ENCODE results near the gene RAPGEF1. TPM values are rescaled to one million over a fixed set of nuclear protein-coding genes. Genes with fewer than 3 reads are reported as not detected.

RAPGEF1 gene
- total RNA-seq, 4 donors from 2014 or later = 13.1 to 73.7 (median 26.2) TPM

- H3K27me3 ChIP-seq = no peaks in the 10 kb centered on the region
- H3K27ac ChIP-seq = no peak overlapping the region
Observed at GRCh38 chr9:131625790-131626670, 113.8 kb downstream of the RAPGEF1 start.

GRCh38 chr9:131625508-131625787 lies 114.4 kb downstream of the RAPGEF1 start:
- Histone ChIP-seq H3K4me1 (no peaks in the 10 kb centered on the region), H3K27ac (no peak overlapping the region), H3K9me3 (no peaks in the 10 kb centered on the region), H3K27me3 (no peaks in the 10 kb centered on the region), H3K4me3 (no peak overlapping the region), H3K36me3 (no peaks in the 10 kb centered on the region)
- no peak for DNase-seq
- TF ChIP-seq CTCF (IDR thresholded peaks at IDR 0.05) = no peak
- TF ChIP-seq POLR2A (IDR thresholded peaks at IDR 0.05) = no peak
- intact Hi-C loops (cut with DNase I; ENCODE audit: low total_unique reads) = no loop called here

More at GRCh38 chr9:131625790-131626670, 113.8 kb downstream of the RAPGEF1 start:
- Histone ChIP-seq H3K4me1 (no peaks in the 10 kb centered on the region), H3K36me3 (no peaks in the 10 kb centered on the region), H3K9me3 (no peaks in the 10 kb centered on the region), H3K4me3 (no peak overlapping the region)
- intact Hi-C loops (cut with DNase I; ENCODE audit: low total_unique reads) = no loop called here
- TF ChIP-seq CTCF (IDR thresholded peaks at IDR 0.05) (no peak), POLR2A (IDR thresholded peaks at IDR 0.05) (no peak)
- no peak for DNase-seq

DNA sequence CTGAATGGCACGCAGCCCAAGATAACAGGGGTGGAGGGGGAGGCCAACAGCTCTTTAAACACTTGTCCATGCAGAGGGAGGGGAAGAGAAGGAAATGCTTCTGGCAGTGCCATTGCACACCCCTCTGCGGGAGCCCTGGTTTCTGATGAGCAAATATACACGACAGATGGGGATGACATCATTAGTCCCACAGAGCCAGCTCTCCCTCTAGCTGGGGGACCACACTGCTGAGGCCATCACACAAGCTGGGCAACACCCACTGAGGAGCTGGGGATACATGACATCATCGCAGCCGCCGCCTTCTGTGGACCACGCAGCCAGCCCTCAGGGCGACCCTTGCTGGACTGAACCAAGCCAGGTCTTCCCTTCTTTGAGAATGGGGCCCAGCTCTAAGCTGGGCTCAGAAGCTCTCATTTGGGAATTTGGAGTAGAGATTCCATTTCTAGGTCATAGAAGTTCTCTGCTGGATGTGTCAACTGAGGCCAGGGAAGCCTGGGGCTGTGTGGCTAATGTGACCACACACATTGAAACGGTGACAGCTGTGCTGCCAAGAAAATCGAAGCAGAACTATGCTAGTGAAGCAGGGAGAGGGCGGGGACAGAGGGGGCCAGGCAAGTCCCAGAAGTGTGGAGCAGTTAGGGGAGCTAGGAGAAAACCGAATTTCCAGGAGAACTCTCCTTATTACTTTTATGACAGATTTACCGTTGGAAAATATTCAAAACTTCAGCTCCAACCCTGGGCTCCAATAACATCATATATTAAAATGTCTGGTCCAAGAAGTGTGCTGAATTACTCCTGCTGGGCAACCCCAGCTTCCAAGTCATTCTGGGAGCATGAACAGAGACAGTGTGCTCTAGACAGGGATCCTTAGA lies 115.0 kb downstream of the RAPGEF1 start:
- no peaks in the 10 kb centered on the region for H3K36me3 ChIP-seq
- no peaks in the 10 kb centered on the region for H3K4me1 ChIP-seq
- no peaks in the 10 kb centered on the region for H3K9me3 ChIP-seq
- intact Hi-C loops (cut with DNase I; ENCODE audit: low total_unique reads) = no loop called here
- H3K4me3 ChIP-seq = no peak overlapping the region
- TF ChIP-seq CTCF (IDR thresholded peaks at IDR 0.05) = no peak
- TF ChIP-seq POLR2A (IDR thresholded peaks at IDR 0.05) = no peak
- H3K27ac ChIP-seq = no peak overlapping the region
- no peak for DNase-seq
- no peaks in the 10 kb centered on the region for H3K27me3 ChIP-seq

DNA sequence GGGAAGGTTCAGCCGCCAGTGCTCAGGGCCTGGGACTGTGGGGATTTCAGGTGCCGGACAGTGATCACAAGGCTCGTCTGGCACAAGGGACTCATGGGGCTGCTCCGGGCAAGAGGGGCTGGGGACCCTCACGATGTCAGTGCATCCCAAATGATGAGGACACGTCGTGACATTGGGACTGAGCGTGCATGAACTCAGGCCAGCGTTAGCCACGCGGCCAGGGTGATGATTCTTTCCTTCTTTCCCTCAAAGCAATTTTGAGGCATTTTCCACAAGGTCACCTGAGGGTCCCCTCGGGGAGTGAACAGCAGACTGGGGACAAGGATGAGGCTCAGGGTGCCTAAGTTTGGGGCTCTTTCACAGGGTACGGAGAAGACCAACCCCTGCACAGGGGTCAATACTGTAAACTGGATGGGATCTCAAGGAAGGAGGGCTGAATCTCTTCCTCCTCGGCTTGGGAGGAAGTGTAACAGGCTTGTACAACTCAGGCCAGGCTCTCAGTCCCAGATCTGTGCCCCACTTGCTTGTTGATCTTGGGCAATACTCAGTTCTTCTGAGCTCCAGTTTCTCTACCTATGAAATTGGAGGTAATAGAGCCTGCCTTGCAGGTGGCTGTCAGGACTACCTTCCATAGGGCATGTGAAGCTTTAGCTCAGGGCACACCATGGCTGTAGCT lies 116.1 kb downstream of the RAPGEF1 start:
- Histone ChIP-seq H3K4me1 (no peaks in the 10 kb centered on the region), H3K27ac (no peak overlapping the region), H3K9me3 (no peaks in the 10 kb centered on the region), H3K4me3 (no peak overlapping the region), H3K36me3 (no peaks in the 10 kb centered on the region), H3K27me3 (no peaks in the 10 kb centered on the region)
- DNase-seq = no peak
- TF ChIP-seq POLR2A (IDR thresholded peaks at IDR 0.05) (no peak), CTCF (IDR thresholded peaks at IDR 0.05) (no peak)
- intact Hi-C loops (cut with DNase I; ENCODE audit: low total_unique reads) = no loop called here

Data from uterus (tissue), 4 donors.